Stimulated activated CD4-positive, alpha-beta T cell treated with anti-CD3 and anti-CD28 coated beads, TNF-alpha, amount 100 ng/mL, for 4 hours (primary cell): ENCODE measurements around the gene ABHD6.
"Not testable (repeated sequence)": the region's sequence is repeated elsewhere in the genome, so short reads cannot be mapped to it uniquely, and the experiment has no call there.

Experiments
- DNase-seq, 3 experiments: peaks; one replicate each; pipeline ENCODE4 v3.0.0-alpha.2; 2020; ENCODE audit warnings: low read depth in 3 of 3

Gene ABHD6

DNA sequence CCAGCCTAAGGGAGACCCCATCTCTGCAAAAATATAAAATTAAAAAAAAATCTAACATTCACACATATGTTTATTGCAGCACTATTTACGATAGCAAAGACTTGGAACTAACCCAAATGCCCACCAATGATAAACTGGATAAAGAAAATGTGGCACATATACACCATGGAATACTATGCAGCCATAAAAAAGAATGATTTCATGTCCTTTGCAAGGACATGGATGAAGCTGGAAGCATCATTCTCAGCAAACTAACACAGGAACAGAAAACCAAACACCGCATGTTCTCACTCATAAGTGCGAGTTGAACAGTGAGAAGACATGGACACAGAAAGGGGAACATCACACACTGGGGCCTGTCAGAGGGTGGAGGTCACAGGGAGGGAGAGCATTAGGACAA is 35.8 kb downstream of the ABHD6 start:
- not testable (repeated sequence) for DNase-seq

GRCh38 chr3:58274027-58274614 is 36.5 kb downstream of the ABHD6 start:
- DNase-seq = no peak

- no peak for DNase-seq
These were observed 43.5 kb downstream of the ABHD6 start for GRCh38 chr3:58281069-58281468.

- no peak for DNase-seq
These were observed 47.7 kb downstream of the ABHD6 start for GRCh38 chr3:58285334-58285733.

- DNase-seq = no peak
These were observed 49.8 kb downstream of the ABHD6 start for GRCh38 chr3:58287354-58287753.

GRCh38 chr3:58288011-58288728 is 50.6 kb downstream of the ABHD6 start:
- no peak for DNase-seq

DNA sequence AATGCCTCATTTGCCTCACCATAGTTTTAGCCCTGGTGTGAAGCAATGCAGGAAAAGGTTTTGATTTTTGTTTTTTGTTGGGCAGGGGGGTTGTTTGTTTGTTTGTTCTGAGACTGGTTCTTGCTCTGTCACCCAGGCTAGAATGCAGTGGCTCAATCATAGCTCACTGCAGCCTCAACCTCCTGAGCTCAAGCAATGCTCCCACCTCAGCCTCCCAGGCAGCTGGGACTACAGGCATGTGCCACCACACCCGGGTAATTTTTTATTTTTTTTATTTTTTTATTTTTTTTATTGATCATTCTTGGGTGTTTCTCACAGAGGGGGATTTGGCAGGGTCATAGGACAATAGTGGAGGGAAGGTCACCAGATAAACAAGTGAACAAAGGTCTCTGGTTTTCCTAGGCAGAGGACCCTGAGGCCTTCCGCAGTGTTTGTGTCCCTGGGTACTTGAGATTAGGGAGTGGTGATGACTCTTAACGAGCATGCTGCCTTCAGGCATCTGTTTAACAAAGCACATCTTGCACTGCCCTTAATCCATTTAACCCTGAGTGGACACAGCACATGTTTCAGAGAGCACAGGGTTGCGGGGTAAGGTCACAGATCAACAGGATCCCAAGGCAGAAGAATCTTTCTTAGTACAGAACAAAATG is 51.5 kb downstream of the ABHD6 start:
- DNase-seq = not testable (repeated sequence)

GRCh38 chr3:58290446-58290845 is 52.9 kb downstream of the ABHD6 start:
- not testable (repeated sequence) for DNase-seq

- no peak for DNase-seq
These were observed 54.2 kb downstream of the ABHD6 start for GRCh38 chr3:58291671-58292338.

- DNase-seq = no peak
These were observed 55.3 kb downstream of the ABHD6 start for GRCh38 chr3:58292866-58293265.

- no peak for DNase-seq
These were observed 55.9 kb downstream of the ABHD6 start for GRCh38 chr3:58293516-58293915.

DNA sequence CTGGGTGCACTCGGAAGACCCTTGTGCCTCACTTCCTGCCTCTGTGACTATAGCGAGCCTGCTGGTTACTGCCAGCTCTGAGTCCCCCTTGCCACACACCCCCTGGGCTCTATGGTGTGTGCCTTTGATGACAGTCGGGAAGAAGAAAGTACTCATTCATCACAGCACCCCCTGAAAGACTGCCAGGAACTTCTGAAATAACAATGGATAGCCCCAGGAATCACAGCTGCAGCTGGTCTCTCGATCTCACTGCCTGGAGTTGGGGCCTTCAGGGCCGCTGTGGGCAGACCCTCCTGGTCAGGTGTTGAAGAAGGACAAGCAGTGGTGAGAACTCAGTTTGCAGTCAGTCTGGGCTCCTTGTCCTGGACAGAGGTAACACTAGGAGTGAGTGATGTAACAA is 58.7 kb downstream of the ABHD6 start:
- no peak for DNase-seq

DNA sequence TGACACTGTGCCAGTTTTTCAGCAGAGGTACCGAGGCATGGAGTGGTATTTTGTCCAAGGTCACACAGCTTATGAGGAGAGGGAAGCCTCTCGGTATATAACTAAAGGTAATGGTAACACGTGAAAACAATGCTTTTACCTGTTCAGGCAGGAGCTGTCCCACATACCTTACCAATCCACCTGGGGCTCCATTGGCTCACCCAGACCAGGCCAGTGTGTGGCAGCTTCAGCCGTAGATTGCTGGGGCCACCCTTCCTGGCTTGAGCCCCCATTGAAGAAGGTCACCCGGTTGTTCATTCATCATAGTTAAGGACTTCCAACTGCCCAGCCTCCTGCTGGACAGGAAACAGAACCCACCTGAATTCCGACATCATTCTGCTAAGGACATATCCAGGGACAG is 59.3 kb downstream of the ABHD6 start:
- DNase-seq = no peak

- no peak for DNase-seq
These were observed 60.6 kb downstream of the ABHD6 start for GRCh38 chr3:58298190-58298589.

GRCh38 chr3:58299075-58299474 is 61.5 kb downstream of the ABHD6 start:
- no peak for DNase-seq

DNA sequence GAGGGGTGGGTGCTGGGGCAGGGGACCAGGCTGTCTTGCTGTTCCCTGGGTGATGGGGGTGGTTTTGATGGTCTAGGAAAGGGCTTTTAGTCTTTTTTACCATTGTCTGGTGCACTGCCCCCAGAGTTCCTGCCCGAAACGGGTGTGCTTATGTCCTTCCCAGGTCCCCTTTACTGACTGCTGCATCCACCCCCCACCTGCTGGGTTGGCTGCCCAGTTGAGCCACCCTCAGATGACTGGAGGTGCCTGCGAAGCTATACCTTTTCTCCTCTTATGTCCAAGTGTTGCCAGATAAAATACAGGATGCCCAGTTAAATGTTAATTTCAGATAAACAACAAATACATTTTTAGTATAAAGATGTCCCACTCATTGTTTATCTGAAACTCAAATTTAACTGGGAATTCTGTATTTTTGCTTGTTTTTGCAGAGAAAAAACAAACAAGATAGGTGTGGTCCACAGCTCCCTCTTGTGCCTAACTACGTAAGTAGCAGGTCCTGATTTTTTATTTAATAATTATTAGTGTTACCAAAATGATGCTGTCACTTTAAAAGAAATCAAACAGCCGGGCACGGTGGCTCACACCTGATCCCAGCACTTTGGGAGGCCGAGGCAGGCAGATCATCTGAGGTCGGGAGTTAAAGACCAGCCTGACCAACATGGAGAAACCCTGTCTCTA is 62.4 kb downstream of the ABHD6 start:
- DNase-seq = no peak

DNA sequence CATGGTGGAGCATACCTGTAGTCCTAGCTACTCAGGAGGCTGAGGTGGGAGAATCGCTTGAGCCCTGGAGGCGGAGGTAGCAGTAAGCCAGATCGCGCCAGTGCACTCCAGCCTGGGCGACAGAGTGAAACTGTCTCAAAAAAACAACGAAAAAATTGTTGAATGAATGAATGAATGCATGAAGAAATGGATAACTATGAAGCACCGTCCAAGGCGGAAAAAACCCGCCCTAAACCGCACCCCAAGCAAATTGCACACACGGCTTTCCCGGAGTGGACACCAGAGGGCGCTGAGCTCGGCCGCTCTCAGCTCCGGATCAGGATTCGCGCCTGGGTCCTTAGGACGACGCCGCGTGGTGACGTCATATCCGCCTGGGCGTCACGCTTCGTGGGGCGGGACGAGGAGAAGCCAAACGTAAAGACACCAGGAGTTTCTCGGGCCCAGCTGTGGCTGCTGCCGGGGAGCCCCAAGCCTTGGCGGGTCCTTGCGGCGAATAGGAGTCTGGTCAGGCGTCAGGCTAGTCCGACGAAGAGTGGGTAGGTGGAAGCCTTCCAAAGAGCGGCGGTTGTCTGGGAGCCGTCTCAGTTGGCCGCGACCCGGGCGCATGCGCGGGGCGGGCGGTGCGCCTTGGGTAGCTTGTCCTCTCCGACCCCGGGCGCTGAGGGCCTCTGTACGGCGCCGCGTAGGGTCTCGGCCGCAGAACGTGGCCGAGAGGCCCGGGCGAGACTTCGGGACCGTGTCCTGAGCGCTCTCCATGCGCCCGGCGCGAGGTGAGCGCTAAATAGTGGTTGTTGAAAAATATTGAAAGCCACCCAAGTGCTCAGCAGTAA is 68.5 kb downstream of the ABHD6 start, which contains the start of the genes HTD2 and RPP14:
Gene HTD2, plus strand, starts transcription at position 639 of the 830 bp plus-strand sequence. CDS start 11,094 bp downstream, outside the sequence.
Gene RPP14, plus strand, starts transcription at position 364 of the 830 bp plus-strand sequence. CDS start 4,085 bp downstream, outside the sequence.
- peak; percentile 97 to 98 (median 97) for DNase-seq

DNA sequence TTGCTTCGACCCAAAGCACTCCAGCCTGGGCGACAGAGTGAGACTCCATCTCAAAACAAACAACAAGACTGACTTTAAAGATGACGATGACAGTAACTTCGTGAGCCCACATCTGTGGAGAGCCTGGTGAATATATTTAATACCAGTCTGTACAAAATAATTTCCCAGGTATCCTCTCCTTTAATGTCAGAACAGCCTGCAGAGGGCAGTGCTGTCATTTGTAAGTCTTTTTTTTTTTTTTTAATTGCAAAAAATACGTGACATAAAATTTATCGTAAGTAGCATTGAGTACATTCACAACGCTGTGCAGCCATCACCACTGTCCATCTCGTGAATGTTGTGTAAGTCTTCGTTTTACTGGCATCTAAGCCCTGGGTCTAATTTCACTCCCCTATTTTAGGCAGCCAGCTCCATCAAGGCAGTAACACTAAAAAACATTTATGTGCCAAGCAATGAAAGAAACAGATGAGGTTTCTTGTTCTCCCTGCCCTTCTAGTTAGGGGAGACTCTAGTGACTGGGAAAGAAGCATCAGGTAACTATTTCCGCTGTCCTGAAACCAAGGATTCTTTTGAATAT is 70.1 kb downstream of the ABHD6 start:
- no peak for DNase-seq

DNA sequence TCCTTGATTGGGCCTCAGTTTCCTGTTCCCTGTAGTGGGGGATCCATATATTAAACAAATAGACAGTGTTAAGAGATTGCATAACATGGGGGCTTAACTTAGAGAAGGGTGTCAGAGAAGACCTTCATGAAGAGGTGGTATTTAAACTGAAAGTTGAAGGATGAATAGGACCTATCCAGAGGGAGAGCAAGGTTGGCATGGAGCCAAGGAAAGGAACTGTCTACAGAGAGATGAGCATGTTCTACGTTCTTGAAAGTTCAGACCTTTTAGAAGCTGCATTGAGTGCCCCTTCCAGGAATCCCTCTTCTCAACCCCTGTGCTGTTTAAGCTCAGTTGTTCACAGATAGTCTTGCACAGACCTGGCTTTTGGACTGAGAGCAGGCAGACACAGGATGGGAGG is 71.1 kb downstream of the ABHD6 start:
- no peak for DNase-seq

GRCh38 chr3:58317811-58318210 is 80.2 kb downstream of the ABHD6 start:
- DNase-seq = no peak
